ENCODE data around the gene SLFN12. TPM values are rescaled to one million over a fixed set of nuclear protein-coding genes. Genes with fewer than 3 reads are reported as not detected.
"Not testable (repeated sequence)": the region's sequence is repeated elsewhere in the genome, so short reads cannot be mapped to it uniquely, and the experiment has no call there.

Gene SLFN12
- total RNA-seq, 1 donor from 2014 or later: 11.1 TPM

- no peak for DNase-seq
Observed at GRCh38 chr17:35407531-35407930, 24.8 kb downstream of the SLFN12 start.

- no peak for DNase-seq
Observed at GRCh38 chr17:35406568-35406967, 25.7 kb downstream of the SLFN12 start.

- no peak for DNase-seq
Observed at GRCh38 chr17:35404360-35404759, 27.9 kb downstream of the SLFN12 start.

- not testable (repeated sequence) for DNase-seq
Observed at GRCh38 chr17:35393783-35394182, 38.5 kb downstream of the SLFN12 start.

- no peak for DNase-seq
Observed at GRCh38 chr17:35390663-35391062, 41.6 kb downstream of the SLFN12 start.

- no peak for DNase-seq
Observed at GRCh38 chr17:35390156-35390555, 42.1 kb downstream of the SLFN12 start.

- no peak for DNase-seq
Observed at GRCh38 chr17:35387496-35387895, 44.8 kb downstream of the SLFN12 start.

GRCh38 chr17:35377706-35378105 is 54.6 kb downstream of the SLFN12 start:
- DNase-seq: no peak

- DNase-seq: no peak
Observed at GRCh38 chr17:35377068-35377467, 55.2 kb downstream of the SLFN12 start.

- no peak for DNase-seq
Observed at GRCh38 chr17:35376245-35376644, 56.1 kb downstream of the SLFN12 start.

- DNase-seq: no peak
Observed at GRCh38 chr17:35374766-35375344, 57.4 kb downstream of the SLFN12 start.

GRCh38 chr17:35373984-35374765 is 58.1 kb downstream of the SLFN12 start:
- DNase-seq: peak; percentile 49

- DNase-seq: peak; percentile 81
Observed at GRCh38 chr17:35373534-35373983, 58.7 kb downstream of the SLFN12 start, which contains the start of gene SLFN11. Gene SLFN11 (minus strand): TSS chr17:35373621. CDS start chr17:35363807, 9,814 bp downstream.

GRCh38 chr17:35372846-35373533 is 59.3 kb downstream of the SLFN12 start:
- DNase-seq: peak; percentile 36

GRCh38 chr17:35371934-35372333 is 60.4 kb downstream of the SLFN12 start:
- DNase-seq: no peak

GRCh38 chr17:35368081-35368830 is 64.0 kb downstream of the SLFN12 start:
- no peak for DNase-seq

- no peak for DNase-seq
Observed at GRCh38 chr17:35361027-35361426, 71.3 kb downstream of the SLFN12 start.

Small RNAs within 50 kb of the gene (small RNA-seq; reads per million reads assigned to genes)
- gene AC060766.3 (ENCODE audit: low replicate concordance): not detected
- gene AC060766.5 (ENCODE audit: low replicate concordance): not detected

Other genes with a start within 250 kb of the SLFN12 start
- not detected for gene SLC35G3, start 238.1 kb downstream of the SLFN12 start, total RNA-seq
- gene SLFN5, start 189.4 kb downstream of the SLFN12 start, total RNA-seq: 6.7 TPM
- gene SLFN11, start 58.9 kb downstream of the SLFN12 start, total RNA-seq: 27.9 TPM
- 3.6 TPM for gene SLFN13, start 16.3 kb upstream of the SLFN12 start, total RNA-seq
- 1.6 TPM for gene SLFN12L, start 105.2 kb upstream of the SLFN12 start, total RNA-seq
- 1.6 TPM for gene SLFN14, start 128.3 kb upstream of the SLFN12 start, total RNA-seq
- 3.0 TPM for gene PEX12, start 146.1 kb upstream of the SLFN12 start, total RNA-seq
- gene AP2B1, start 154.8 kb upstream of the SLFN12 start, total RNA-seq: 52.1 TPM

Measured in skin of body (tissue), 3 donors.